AG09309 (cell line): ENCODE data around the gene INCA1.

Source experiments
- DNase-seq: peaks from one replicate; pipeline ENCODE4 v3.0.0-alpha.2; 2010; ENCODE audit warnings: low read depth
- H3K4me3 ChIP-seq: 2 replicates; pipeline ENCODE4 v1.5.1; 2011; ENCODE audit warnings: mild to moderate bottlenecking, low read depth, low read length, moderate library complexity; ENCODE audit not compliant: control insufficient read depth
- CTCF ChIP-seq: IDR thresholded peaks from 2 replicates; pipeline ENCODE4 v1.5.1; 2011; ENCODE audit warnings: mild to moderate bottlenecking, low read depth, low read length, inconsistent platforms; ENCODE audit not compliant: insufficient read depth, control insufficient read depth; ENCODE audit errors: missing control alignments

The INCA1 gene

GRCh38 chr17:4946312-4946976 lies 50.9 kb downstream of the INCA1 start:
- TF ChIP-seq CTCF, result no peak
- H3K4me3 ChIP-seq, result peak overlapping the region; percentile 88

DNA sequence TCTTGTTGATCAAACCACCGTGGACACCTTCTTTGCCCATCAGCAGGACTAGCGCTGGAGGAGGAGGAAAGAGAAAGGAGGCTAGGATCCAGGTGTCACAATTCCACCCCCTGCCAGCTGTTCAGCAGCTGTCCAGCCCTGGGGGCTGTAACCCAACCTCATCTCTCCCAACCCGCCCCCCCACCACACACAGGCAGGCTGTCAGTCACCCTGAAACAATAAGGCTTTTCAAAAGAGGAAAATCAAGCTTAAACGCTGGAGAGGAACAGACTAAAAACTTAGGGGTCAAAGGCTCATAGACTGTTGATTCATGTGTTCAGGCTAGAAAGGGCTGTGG lies 51.4 kb downstream of the INCA1 start:
- no peak for TF ChIP-seq CTCF
- H3K4me3 ChIP-seq, result peak overlapping the region; percentile 88
- no peak for DNase-seq

More at GRCh38 chr17:4946312-4946976, 50.9 kb downstream of the INCA1 start:
- DNase-seq, result no peak

DNA sequence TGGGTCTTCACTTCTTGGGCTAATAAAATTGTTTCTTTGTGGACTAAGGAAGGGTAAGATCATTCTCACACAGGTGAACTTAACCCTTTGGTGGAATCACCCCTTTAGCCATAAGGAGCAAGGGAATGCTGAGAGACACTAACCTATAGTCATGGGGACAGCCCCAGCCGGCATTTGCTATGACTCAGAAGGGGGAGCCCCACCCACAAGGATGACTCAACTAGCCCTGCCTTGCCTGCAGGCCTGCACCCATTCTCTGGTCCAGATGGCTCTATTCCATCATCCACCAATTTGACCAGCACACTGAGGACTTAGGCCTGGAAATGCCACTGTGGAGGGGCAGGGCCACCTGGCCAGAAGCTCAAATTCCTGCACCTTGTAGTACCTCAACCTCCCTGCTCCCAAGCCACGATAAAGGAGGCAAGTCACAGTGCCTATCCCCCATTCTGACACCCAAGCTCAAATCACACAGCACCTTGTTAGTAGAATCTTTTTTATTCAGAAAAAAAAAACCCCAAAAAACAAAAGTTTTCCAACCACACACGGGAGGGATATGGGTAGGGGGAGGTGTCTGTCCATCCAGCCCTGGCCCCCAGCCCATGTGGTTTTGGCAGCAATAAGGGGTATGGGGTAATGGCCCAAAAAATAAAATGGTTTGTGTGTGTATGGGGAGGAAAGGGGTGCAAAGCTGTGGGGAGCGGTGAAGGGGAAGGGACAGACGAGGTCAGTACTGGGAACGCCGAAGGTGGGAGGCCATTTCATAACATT lies 52.0 kb downstream of the INCA1 start:
- DNase-seq, result peak; percentile 73
- H3K4me3 ChIP-seq, result peak overlapping the region; percentile 88
- TF ChIP-seq CTCF, result no peak

- no peak for TF ChIP-seq CTCF
- H3K4me3 ChIP-seq, result peak overlapping the region; percentile 21
- DNase-seq, result no peak
Measured at GRCh38 chr17:4944554-4945175, 52.7 kb downstream of the INCA1 start.

DNA sequence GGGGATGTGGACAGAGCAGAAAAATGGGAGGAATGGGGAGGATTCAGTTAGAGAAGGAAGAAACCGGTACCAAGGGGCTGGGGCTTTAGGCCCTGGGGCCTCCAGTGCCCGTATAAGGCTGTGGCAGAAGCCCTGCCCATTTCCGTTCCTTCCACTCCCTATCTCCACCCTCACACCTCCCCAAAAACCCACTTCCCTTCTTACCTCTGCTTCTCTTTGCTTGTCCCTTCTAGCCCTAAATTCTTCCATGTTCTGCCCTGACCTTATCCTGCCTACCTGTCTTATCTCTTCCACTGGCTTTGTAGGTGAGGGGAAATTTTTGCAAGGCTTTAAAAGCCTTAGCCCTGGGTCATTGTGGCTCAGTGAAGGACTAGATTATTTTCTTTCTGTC lies 53.2 kb downstream of the INCA1 start:
- no peak overlapping the region for H3K4me3 ChIP-seq
- TF ChIP-seq CTCF, result no peak
- no peak for DNase-seq

DNA sequence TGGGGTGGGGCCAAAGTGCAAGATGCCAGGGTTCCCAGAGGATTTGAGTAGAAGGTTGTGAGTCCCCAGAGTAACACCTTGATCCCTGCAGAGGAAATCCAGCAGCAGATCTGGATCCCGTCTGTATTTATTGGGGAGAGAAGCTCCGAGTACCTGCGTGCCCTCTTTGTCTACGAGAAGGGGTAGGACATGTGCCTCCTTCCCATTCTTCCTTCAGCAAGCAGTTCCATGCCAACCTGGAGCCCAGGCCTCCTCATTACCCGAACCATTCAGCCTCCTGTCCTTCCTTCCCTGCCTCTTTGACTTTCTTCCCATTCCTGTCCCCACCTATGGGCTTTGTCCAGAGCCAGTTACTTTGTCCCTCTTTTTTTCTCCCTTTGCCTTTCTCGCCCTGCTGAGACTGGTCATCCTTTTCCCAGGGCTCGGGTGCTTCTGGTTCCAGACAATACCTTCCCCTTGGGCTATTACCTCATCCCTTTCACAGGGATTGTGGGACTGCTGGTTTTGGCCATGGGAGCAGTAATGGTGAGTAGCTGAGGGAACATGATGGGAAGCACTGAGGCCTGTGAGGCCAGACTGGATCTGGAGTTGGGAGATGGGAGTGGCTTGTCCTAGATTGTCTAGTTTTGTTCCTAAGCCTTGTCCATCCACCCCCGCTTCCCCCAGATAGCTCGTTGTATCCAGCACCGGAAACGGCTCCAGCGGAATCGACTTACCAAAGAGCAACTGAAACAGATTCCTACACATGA lies 54.4 kb downstream of the INCA1 start:
- no peak for DNase-seq
- TF ChIP-seq CTCF, result no peak
- H3K4me3 ChIP-seq, result no peak overlapping the region
